Measurements from ENCODE around the gene HDAC11.
"Not testable (repeated sequence)": the region's sequence is repeated elsewhere in the genome, so short reads cannot be mapped to it uniquely, and the experiment has no call there.

HDAC11 gene, protein sequence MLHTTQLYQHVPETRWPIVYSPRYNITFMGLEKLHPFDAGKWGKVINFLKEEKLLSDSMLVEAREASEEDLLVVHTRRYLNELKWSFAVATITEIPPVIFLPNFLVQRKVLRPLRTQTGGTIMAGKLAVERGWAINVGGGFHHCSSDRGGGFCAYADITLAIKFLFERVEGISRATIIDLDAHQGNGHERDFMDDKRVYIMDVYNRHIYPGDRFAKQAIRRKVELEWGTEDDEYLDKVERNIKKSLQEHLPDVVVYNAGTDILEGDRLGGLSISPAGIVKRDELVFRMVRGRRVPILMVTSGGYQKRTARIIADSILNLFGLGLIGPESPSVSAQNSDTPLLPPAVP

GRCh38 chr3:13479582-13480339 lies at the start of gene HDAC11:
HDAC11 (plus strand) TSS chr3:13480306; CDS start chr3:13480348, 42 bp downstream.
- Mint-ChIP-seq H3K27ac (peak within 1 kb of the TSS; percentile 85), H3K9me3 (ENCODE audit: low read depth) (no peaks in the 10 kb centered on the region), H3K36me3 (no peaks in the 10 kb centered on the region), H3K4me1 (ENCODE audit: low read depth) (peaks cover 9% of the 10 kb centered on the region), H3K27me3 (no peaks in the 10 kb centered on the region), H3K4me3 (peak within 1 kb of the TSS; percentile 87)

- not testable (repeated sequence) for H3K4me3 Mint-ChIP-seq; H3K27me3 Mint-ChIP-seq; H3K36me3 Mint-ChIP-seq; H3K9me3 Mint-ChIP-seq (ENCODE audit: low read depth); H3K27ac Mint-ChIP-seq
- H3K4me1 Mint-ChIP-seq (ENCODE audit: low read depth), result peaks cover 30% of the 10 kb centered on the region
Observed at GRCh38 chr3:13430411-13430875, 49.7 kb upstream of the HDAC11 start.

- no peaks in the 10 kb centered on the region for H3K27me3 Mint-ChIP-seq
- no peak overlapping the region for H3K27ac Mint-ChIP-seq
- H3K4me1 Mint-ChIP-seq (ENCODE audit: low read depth), result peaks cover 22% of the 10 kb centered on the region
- no peak overlapping the region for H3K4me3 Mint-ChIP-seq
- H3K9me3 Mint-ChIP-seq (ENCODE audit: low read depth), result no peaks in the 10 kb centered on the region
- no peaks in the 10 kb centered on the region for H3K36me3 Mint-ChIP-seq
Observed at GRCh38 chr3:13432093-13432492, 48.0 kb upstream of the HDAC11 start.

GRCh38 chr3:13433912-13434311 lies 46.2 kb upstream of the HDAC11 start:
- Mint-ChIP-seq H3K4me1 (ENCODE audit: low read depth) (peaks cover 8% of the 10 kb centered on the region), H3K27me3 (no peaks in the 10 kb centered on the region), H3K36me3 (no peaks in the 10 kb centered on the region), H3K9me3 (ENCODE audit: low read depth) (no peaks in the 10 kb centered on the region), H3K27ac (no peak overlapping the region), H3K4me3 (no peak overlapping the region)

DNA sequence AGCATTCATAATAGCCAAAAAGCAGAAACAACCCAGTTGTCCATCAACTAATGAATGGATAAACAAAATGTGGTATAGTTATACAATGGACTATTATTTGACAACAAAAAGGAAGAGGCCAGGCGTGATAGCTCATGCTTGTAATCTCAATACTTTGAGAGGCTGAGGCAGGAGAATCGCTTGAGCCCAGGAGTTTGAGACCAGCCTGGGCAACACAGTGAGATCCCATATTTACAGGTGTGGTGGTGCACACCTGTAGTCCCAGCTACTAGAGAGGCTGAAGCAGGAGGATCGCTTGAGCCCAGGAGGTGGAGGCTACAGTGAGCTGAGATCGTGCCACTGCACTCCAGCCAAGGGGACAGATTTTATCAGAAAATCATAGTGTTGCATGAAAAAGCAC lies 43.9 kb upstream of the HDAC11 start:
- H3K4me1 Mint-ChIP-seq (ENCODE audit: low read depth); H3K36me3 Mint-ChIP-seq; H3K27ac Mint-ChIP-seq; H3K9me3 Mint-ChIP-seq (ENCODE audit: low read depth); H3K4me3 Mint-ChIP-seq; H3K27me3 Mint-ChIP-seq: not testable (repeated sequence)

GRCh38 chr3:13440204-13440817 lies 39.8 kb upstream of the HDAC11 start:
- H3K27me3 Mint-ChIP-seq, result no peaks in the 10 kb centered on the region
- H3K4me3 Mint-ChIP-seq, result no peak overlapping the region
- peaks cover 2% of the 10 kb centered on the region for H3K36me3 Mint-ChIP-seq
- no peaks in the 10 kb centered on the region for H3K4me1 Mint-ChIP-seq (ENCODE audit: low read depth)
- H3K9me3 Mint-ChIP-seq (ENCODE audit: low read depth), result no peaks in the 10 kb centered on the region
- no peak overlapping the region for H3K27ac Mint-ChIP-seq

DNA sequence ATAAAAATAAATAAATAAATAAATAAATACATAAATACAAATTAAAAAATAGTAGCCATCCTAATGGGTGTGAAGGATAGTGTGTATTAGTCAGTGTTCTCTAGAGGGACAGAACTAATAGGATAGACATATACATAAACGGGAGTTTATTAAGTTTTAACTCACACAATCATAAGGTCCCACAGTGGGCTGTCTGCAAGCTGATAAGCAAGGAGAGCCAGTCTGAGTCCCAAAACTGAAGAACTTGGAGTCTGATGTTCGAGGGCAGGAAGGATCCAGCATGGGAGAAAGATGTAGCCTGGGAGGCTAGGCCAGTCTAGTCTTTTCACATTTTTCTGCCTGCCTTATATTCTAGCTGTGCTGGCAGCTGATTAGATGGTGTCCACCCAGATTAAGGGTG lies 37.2 kb upstream of the HDAC11 start:
- H3K4me3 Mint-ChIP-seq; H3K27me3 Mint-ChIP-seq; H3K9me3 Mint-ChIP-seq (ENCODE audit: low read depth); H3K27ac Mint-ChIP-seq; H3K4me1 Mint-ChIP-seq (ENCODE audit: low read depth); H3K36me3 Mint-ChIP-seq: not testable (repeated sequence)

DNA sequence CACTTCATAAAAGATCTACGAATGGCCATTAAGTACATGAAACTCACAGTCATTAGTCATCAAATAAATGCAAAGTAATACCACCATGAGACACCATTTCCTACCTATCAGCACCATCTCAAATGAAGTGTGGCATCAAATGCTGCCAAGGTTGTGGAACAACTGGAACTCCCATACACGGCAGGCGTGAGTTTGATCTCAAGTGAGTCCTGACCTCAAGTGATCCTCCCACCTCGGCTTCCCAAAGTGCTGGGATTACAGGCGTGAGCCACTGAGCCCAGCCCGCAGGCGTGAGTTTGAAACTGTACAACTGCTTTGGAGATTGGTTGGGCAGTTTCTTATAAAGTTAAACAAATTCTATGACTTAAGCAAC lies 28.8 kb upstream of the HDAC11 start:
- Mint-ChIP-seq H3K4me3 (peak overlapping the region; percentile 91), H3K27me3 (no peaks in the 10 kb centered on the region), H3K4me1 (ENCODE audit: low read depth) (peaks cover 20% of the 10 kb centered on the region)

GRCh38 chr3:13452490-13453335 lies 27.4 kb upstream of the HDAC11 start:
- no peaks in the 10 kb centered on the region for H3K9me3 Mint-ChIP-seq (ENCODE audit: low read depth)
- peak overlapping the region; percentile 29 for H3K27ac Mint-ChIP-seq
- no peaks in the 10 kb centered on the region for H3K27me3 Mint-ChIP-seq
- H3K36me3 Mint-ChIP-seq, result no peaks in the 10 kb centered on the region
- peak overlapping the region; percentile 91 for H3K4me3 Mint-ChIP-seq
- H3K4me1 Mint-ChIP-seq (ENCODE audit: low read depth), result peaks cover 20% of the 10 kb centered on the region

More for the DNA sequence above, 28.8 kb upstream of the HDAC11 start:
- Mint-ChIP-seq H3K36me3 (peaks cover under 1% of the 10 kb centered on the region), H3K9me3 (ENCODE audit: low read depth) (no peaks in the 10 kb centered on the region), H3K27ac (peak overlapping the region; percentile 96)

- H3K27me3 Mint-ChIP-seq, result no peaks in the 10 kb centered on the region
- H3K36me3 Mint-ChIP-seq, result no peaks in the 10 kb centered on the region
- peaks cover 12% of the 10 kb centered on the region for H3K4me1 Mint-ChIP-seq (ENCODE audit: low read depth)
- H3K27ac Mint-ChIP-seq, result no peak overlapping the region
- H3K4me3 Mint-ChIP-seq, result no peak overlapping the region
- H3K9me3 Mint-ChIP-seq (ENCODE audit: low read depth), result no peaks in the 10 kb centered on the region
Observed at GRCh38 chr3:13455644-13456043, 24.5 kb upstream of the HDAC11 start.

- no peak overlapping the region for H3K4me3 Mint-ChIP-seq
- H3K9me3 Mint-ChIP-seq (ENCODE audit: low read depth), result no peaks in the 10 kb centered on the region
- H3K36me3 Mint-ChIP-seq, result no peaks in the 10 kb centered on the region
- H3K4me1 Mint-ChIP-seq (ENCODE audit: low read depth), result peaks cover 5% of the 10 kb centered on the region
- no peak overlapping the region for H3K27ac Mint-ChIP-seq
- H3K27me3 Mint-ChIP-seq, result no peaks in the 10 kb centered on the region
Observed at GRCh38 chr3:13457593-13457992, 22.5 kb upstream of the HDAC11 start.

DNA sequence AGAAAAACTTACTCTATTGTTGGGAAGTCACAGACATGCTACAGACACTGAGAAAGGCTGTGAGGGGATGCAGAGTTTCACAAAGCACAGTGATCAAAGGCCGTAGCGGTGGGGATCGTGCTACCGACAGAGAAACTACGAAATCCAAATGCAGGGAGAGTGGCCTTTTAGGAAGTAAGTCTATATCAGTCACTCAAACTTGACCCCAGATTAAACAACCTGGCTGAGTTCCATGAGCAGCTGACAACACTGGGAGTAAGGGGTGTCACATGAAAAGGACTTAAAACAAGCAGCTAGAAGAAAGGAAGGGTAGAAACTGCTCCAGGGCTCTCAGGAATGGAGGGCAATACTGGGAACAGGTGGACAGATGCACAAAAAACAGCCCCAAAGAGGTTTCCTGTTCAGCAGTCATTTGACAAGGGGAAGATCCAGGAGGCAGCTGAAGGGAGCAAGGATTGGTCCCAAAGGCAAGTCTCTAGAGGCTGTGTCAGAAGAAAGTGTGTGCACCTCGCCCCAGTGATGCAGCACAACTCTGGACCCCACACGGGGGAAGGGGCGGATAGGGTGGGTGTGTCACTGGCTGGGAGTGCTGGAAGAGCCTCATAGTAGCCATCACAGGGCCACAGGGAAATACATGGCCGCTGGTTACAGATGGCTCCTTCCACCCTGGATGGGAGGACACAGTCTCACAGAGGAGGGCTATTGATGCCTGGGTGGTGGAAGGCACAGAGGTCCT lies 20.3 kb upstream of the HDAC11 start:
- H3K4me3 Mint-ChIP-seq, result no peak overlapping the region
- H3K27ac Mint-ChIP-seq, result no peak overlapping the region
- H3K9me3 Mint-ChIP-seq (ENCODE audit: low read depth), result no peaks in the 10 kb centered on the region
- no peaks in the 10 kb centered on the region for H3K27me3 Mint-ChIP-seq
- no peaks in the 10 kb centered on the region for H3K36me3 Mint-ChIP-seq
- peaks cover 2% of the 10 kb centered on the region for H3K4me1 Mint-ChIP-seq (ENCODE audit: low read depth)

DNA sequence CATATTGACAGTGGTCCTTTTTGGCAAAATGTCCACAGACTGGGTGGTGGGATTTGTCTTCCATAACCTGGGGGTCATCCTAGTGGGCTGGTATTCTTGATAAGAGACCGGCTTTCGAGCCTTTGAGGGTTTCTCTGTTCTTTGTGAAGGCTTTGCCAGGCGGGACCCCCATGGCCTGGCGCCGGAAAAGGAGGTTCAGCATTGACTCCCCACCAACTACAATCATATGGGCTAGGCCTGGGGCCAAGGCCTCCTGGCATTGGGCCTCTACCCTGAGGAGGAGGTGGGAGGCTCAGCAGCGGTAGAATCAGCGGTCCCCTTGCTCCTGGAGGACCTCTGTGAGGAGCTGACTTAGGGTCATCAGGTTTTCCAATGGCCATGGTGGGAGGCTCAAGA lies 19.8 kb upstream of the HDAC11 start:
- H3K4me1 Mint-ChIP-seq (ENCODE audit: low read depth), result peaks cover 2% of the 10 kb centered on the region
- H3K4me3 Mint-ChIP-seq, result no peak overlapping the region
- H3K27me3 Mint-ChIP-seq, result no peaks in the 10 kb centered on the region
- no peaks in the 10 kb centered on the region for H3K36me3 Mint-ChIP-seq
- no peaks in the 10 kb centered on the region for H3K9me3 Mint-ChIP-seq (ENCODE audit: low read depth)
- H3K27ac Mint-ChIP-seq, result no peak overlapping the region

Measured in activated naive CD8-positive, alpha-beta T cell (primary cell).